EH (cell line): Measurements from ENCODE around the gene MCMBP.
A peak's percentile ranks its signal among the peaks of the same experiment; 100 is the strongest.

Experiments used
- DNase-seq: peaks from one replicate; pipeline ENCODE4 v3.0.0-alpha.2; 2015; ENCODE audit warnings: low read depth

The MCMBP gene

DNA sequence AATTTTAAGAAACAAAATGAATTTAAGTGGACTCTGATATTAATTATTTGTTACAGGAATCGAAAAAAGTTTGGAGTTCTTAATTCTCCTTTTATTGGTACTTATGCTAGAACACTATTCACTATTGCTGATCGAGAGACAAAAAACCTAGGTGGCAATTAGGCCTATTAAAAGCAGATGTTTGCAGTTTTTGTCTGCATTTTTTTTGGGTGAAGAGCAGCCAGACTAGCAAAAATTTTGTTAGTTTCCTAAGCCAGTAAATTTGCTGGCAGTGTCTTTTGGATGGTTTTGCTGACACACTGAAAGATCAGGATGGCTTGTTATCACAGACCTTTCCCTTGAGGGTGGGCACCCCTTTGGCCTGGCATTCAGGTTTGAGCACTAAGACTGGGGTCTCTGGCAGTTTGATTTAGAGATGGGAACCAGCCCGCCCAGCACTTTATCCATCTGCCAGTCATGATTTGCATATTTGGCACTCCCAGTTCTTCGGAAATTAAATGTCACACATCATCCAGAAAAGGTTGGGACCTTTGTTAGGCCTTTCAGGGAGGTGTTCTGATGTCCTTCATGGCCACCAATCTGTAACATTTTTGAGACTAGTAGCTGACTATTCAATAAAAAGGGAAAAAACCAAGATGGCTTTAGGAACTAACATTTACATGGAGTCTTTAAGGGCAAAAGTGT lies 89.5 kb downstream of the MCMBP start:
- peak; percentile 17 for DNase-seq

DNA sequence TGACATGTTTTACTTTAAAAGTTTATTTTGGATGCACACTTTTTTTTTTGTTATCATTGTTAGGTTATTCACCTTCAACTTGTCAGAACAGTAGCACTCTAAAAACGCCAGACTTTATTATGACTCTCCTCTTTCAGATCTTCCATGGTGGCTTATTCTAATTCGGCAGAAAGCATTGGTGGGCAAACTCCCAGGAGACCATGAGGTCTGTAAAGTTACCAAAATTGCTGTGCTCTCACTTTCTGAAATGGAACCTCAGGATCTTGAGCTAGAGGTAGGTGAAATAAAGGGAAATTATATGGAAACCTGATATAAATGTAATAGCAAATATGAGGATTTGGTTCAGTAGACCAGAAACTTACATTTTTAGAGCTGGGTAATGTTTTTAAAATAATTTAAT lies 91.1 kb downstream of the MCMBP start:
- DNase-seq = no peak

- no peak for DNase-seq
These were observed 91.7 kb downstream of the MCMBP start for GRCh38 chr10:119780879-119781480.
